Measurements from ENCODE around the gene PLEKHA8. TPM values are rescaled to one million over a fixed set of nuclear protein-coding genes. Genes with fewer than 3 reads are reported as not detected.

Gene PLEKHA8
- total RNA-seq, 2 donors from 2014 or later: 5.5 to 12.0 TPM

DNA sequence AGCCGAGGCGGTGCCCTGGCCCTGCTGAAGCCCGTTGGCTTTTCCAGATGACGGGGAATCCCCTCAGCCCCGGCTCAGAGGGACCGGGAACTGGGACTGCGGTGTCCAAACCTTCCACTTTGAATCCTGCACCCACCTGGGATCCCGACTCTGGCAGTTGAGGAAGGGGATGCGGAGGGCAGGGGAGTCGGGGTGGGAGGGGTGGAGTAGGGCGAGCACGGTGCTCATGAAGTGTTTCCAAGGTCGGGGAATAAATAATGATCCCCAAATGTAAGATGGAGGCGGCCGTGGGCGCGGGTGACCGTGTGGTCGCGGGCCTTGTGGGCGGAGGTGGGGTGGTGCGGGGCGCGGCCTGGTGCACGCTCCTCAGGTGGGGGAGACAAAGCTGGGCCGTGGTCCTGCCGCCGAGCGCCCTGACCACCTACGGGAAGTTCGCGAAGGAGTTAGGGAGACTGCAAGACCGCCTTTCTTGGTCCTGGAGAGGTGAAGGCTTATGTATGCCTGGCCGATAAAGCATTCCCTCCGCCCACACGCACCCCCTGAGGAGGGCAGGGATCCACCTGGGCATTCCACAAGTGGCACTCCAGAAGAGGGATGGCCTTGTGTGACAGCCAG, 108.0 kb downstream of the PLEKHA8 start:
- 11% methylated on average over 36 of the region's 36 CpGs for WGBS
- H3K4me1 ChIP-seq (replicated peaks): no peaks in the 10 kb centered on the region
- peak overlapping the region; percentile 92 to 95 for H3K27ac ChIP-seq
- H3K9me3 ChIP-seq: no peaks in the 10 kb centered on the region
- no peaks in the 10 kb centered on the region for H3K36me3 ChIP-seq
- DNase-seq (ENCODE audit: low spot score): no peak
- TF ChIP-seq POLR2A (IDR thresholded peaks at IDR 0.05): peak; percentile 4
- TF ChIP-seq, protein P1, sequence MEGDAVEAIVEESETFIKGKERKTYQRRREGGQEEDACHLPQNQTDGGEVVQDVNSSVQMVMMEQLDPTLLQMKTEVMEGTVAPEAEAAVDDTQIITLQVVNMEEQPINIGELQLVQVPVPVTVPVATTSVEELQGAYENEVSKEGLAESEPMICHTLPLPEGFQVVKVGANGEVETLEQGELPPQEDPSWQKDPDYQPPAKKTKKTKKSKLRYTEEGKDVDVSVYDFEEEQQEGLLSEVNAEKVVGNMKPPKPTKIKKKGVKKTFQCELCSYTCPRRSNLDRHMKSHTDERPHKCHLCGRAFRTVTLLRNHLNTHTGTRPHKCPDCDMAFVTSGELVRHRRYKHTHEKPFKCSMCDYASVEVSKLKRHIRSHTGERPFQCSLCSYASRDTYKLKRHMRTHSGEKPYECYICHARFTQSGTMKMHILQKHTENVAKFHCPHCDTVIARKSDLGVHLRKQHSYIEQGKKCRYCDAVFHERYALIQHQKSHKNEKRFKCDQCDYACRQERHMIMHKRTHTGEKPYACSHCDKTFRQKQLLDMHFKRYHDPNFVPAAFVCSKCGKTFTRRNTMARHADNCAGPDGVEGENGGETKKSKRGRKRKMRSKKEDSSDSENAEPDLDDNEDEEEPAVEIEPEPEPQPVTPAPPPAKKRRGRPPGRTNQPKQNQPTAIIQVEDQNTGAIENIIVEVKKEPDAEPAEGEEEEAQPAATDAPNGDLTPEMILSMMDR (IDR thresholded peaks at IDR 0.05): no peak
- no peaks in the 10 kb centered on the region for H3K27me3 ChIP-seq (replicated peaks; ENCODE audit: insufficient read depth)
- intact Hi-C loops (cut with DNase I): no loop called here
- H3K4me3 ChIP-seq: peak overlapping the region; percentile 69 to 86

DNA sequence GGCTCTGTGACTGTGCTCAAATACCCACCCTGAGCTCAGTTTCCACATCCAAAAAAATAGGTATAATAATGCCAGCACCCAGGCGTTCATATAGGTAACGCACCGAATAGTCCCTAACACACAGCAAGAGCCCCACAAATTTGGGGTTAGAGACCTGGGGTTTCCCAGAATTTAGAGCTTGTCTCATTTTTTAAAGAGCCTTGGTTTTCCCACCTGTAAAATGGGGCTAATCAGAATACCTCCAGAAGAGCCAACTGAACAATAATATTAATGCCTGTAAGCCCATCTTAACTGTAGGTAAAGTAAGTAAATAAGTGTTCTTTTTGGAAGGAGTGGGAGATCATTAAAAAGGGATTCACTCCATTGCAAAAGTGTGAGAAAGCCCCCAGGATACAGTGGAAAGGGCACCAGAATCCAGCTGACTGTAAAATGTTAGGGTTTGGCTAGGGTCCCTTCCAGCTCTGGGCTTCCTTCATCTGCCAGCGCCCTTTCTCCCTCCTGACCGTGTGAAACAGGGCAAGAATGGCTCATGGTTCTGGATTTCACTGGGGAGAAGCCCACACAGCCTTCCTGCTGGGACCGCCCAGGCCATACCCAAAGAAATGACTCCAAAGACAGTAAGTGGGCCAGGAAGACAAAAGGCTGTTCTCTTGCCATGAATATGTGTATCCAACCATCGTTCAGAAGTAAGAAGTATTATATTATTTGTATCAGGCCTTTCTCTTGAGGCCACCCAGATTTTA, 108.7 kb downstream of the PLEKHA8 start:
- H3K4me1 ChIP-seq (replicated peaks): no peaks in the 10 kb centered on the region
- intact Hi-C loops (cut with DNase I): no loop called here
- H3K27ac ChIP-seq: no peak overlapping the region
- H3K4me3 ChIP-seq: no peak overlapping the region
- H3K36me3 ChIP-seq: no peaks in the 10 kb centered on the region
- 82% methylated on average over 7 of the region's 7 CpGs for WGBS
- TF ChIP-seq POLR2AphosphoS5 (IDR thresholded peaks at IDR 0.05) (no peak), POLR2A (IDR thresholded peaks at IDR 0.05) (no peak)
- TF ChIP-seq, protein P1 (IDR thresholded peaks at IDR 0.05): no peak
- H3K9me3 ChIP-seq: no peaks in the 10 kb centered on the region
- no peak for DNase-seq (ENCODE audit: low spot score)
- H3K27me3 ChIP-seq (replicated peaks; ENCODE audit: insufficient read depth): no peaks in the 10 kb centered on the region

DNA sequence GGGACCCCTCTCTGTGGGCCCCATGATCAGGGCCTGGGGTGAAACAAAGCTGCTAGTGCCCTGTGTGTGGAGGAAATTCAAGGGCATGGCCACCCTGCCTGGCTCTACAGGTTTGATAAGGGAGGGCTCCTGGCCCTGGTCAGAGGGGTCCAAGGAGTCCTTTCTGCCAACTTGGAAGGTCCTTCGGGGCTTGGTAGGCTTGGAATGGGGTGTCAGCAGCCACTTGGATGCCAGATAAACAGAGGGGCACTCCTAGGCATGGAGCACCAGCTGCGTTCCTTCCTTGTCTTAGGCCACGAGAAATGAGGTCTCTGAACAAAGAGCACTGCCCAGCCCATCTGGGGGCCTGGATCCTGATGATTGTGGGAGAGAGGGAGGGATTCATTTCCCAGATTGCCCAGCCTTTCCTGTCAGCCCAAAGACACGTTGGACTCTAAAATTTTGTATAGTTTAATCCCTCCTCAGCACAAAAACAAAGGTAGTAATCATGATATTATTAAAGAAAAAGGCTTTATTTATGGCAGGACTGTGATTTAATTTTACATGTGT, 111.7 kb downstream of the PLEKHA8 start:
- Histone ChIP-seq H3K27ac (no peak overlapping the region), H3K36me3 (no peaks in the 10 kb centered on the region), H3K4me3 (no peak overlapping the region), H3K27me3 (replicated peaks; ENCODE audit: insufficient read depth) (no peaks in the 10 kb centered on the region), H3K9me3 (no peaks in the 10 kb centered on the region), H3K4me1 (replicated peaks) (no peaks in the 10 kb centered on the region)
- intact Hi-C loops (cut with DNase I): no loop called here
- WGBS: 74% methylated on average over 4 of the region's 4 CpGs
- no peak for DNase-seq (ENCODE audit: low spot score)
- TF ChIP-seq POLR2AphosphoS5 (IDR thresholded peaks at IDR 0.05): no peak
- TF ChIP-seq, protein P1 (IDR thresholded peaks at IDR 0.05): no peak
- TF ChIP-seq POLR2A (IDR thresholded peaks at IDR 0.05): no peak

DNA sequence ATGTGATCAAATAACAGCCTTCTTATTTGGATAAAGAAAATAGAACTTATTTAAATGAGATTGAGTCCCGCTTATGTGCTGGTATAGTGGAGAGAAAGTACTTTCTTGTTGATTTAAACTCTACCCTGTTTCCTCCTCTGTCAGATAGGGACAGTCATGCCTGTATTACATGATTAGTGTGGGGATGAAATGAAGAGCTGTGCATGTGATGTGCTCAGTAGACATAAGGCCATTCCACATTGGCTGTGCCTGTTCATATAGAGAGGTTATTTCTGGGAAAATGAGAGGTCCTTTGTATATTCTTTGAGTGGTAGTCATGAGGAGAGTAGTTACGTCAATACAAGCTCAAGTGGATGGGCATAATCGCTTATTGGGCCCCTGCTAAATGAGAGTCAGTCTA, 112.2 kb downstream of the PLEKHA8 start:
- H3K27ac ChIP-seq: no peak overlapping the region

More for the DNA sequence above, 112.2 kb downstream of the PLEKHA8 start:
- WGBS: 83% methylated on average over 3 of the region's 3 CpGs
- H3K4me1 ChIP-seq (replicated peaks): no peaks in the 10 kb centered on the region
- DNase-seq (ENCODE audit: low spot score): no peak
- no peaks in the 10 kb centered on the region for H3K9me3 ChIP-seq
- no peaks in the 10 kb centered on the region for H3K36me3 ChIP-seq
- H3K4me3 ChIP-seq: no peak overlapping the region
- intact Hi-C loops (cut with DNase I): no loop called here
- no peaks in the 10 kb centered on the region for H3K27me3 ChIP-seq (replicated peaks; ENCODE audit: insufficient read depth)
- TF ChIP-seq, protein P1 (IDR thresholded peaks at IDR 0.05): no peak
- TF ChIP-seq POLR2A (IDR thresholded peaks at IDR 0.05) (no peak), POLR2AphosphoS5 (IDR thresholded peaks at IDR 0.05) (no peak)
